Astrocyte (in vitro differentiated cells and primary cell): ENCODE results near the gene NUP62.

ENCODE experiments used
- CTCF ChIP-seq: IDR thresholded peaks from 2 replicates; pipeline ENCODE4 v1.5.1; 2011; ENCODE audit warnings: low read depth, mild to moderate bottlenecking, inconsistent platforms, low read length, moderate library complexity; ENCODE audit not compliant: insufficient read depth
- EZH2 ChIP-seq: IDR thresholded peaks from 2 replicates; pipeline ENCODE4 v1.6.1; 2012; ENCODE audit warnings: mild to moderate bottlenecking, low read length, inconsistent platforms; ENCODE audit not compliant: insufficient read depth

GRCh38 chr19:49879243-49879963 lies 49.9 kb downstream of the NUP62 start:
- TF ChIP-seq CTCF (no peak), EZH2 (no peak)
